NCI-H2196 treated with DMSO at 0.1 percent for 48 hours (cell line): ENCODE data around the gene TAS2R4.
"Not testable (repeated sequence)": the region's sequence is repeated elsewhere in the genome, so short reads cannot be mapped to it uniquely, and the experiment has no call there.

Experiments used
- DNase-seq: peaks from one replicate; lab custom pipeline; 2025; ENCODE audit not compliant: unreplicated experiment; lab: John Stamatoyannopoulos, UW

The TAS2R4 gene

GRCh38 chr7:141822432-141822831 lies 46.0 kb downstream of the TAS2R4 start:
- not testable (repeated sequence) for DNase-seq
